ENCODE data around the gene C12orf57.

GRCh38 chr12:6957741-6958608 lies 14.2 kb downstream of the C12orf57 start:
- no peak for TF ChIP-seq ZNF343 (CRISPR knock-in tag; IDR thresholded peaks at IDR 0.05)
- TF ChIP-seq ZNF672 (CRISPR knock-in tag; IDR thresholded peaks at IDR 0.05): no peak
- no peak for TF ChIP-seq ESRRA (CRISPR knock-in tag; IDR thresholded peaks at IDR 0.05; ENCODE audit: low read depth)
- TF ChIP-seq RERE (CRISPR knock-in tag; IDR thresholded peaks at IDR 0.05; ENCODE audit: low read depth): no peak
- no peak for TF ChIP-seq THRA (CRISPR knock-in tag; IDR thresholded peaks at IDR 0.05; ENCODE audit: borderline replicate concordance)
